Measurements from ENCODE around the gene PVALEF. TPM values are rescaled to one million over a fixed set of nuclear protein-coding genes. Genes with fewer than 3 reads are reported as not detected.

Gene PVALEF
- total and polyA plus RNA-seq, 2 of the 13 experiments (the other 11 are each of a cell fraction or from before 2014, with no cell fraction given): 0.18 TPM

GRCh38 chr17:81142301-81143199 is 22.8 kb upstream of the PVALEF start (continued):
- TF ChIP-seq NONO (IDR thresholded peaks at IDR 0.05): no peak
- TF ChIP-seq NONO (CRISPR knock-in tag; conservative IDR thresholded peaks at IDR 0.05): peak; percentile 71; the same call in 1 of the 2 replicates
- no peak for TF ChIP-seq ZNF230 (CRISPR knock-in tag; IDR thresholded peaks at IDR 0.05)
- TF ChIP-seq ZNF609 (CRISPR knock-in tag; IDR thresholded peaks at IDR 0.05; ENCODE audit: borderline replicate concordance): no peak
- TF ChIP-seq MIER3 (CRISPR knock-in tag; IDR thresholded peaks at IDR 0.05; ENCODE audit: borderline replicate concordance): 0 out of 2 replicates have a peak, but pooled peaks have one; percentile 32
- no peak; the same call in 1 of the 2 replicates for TF ChIP-seq CHCHD3 (CRISPR knock-in tag; IDR thresholded peaks at IDR 0.05)
- no peak for TF ChIP-seq CREM (IDR thresholded peaks at IDR 0.05)
- no peak for TF ChIP-seq CREM (CRISPR knock-in tag; IDR thresholded peaks at IDR 0.05)
- 0 out of 2 replicates have a peak, but pooled peaks have one; percentile 31 for TF ChIP-seq ZKSCAN8 (CRISPR knock-in tag; IDR thresholded peaks at IDR 0.05; ENCODE audit: borderline replicate concordance)
- no peak for TF ChIP-seq KLF16 (CRISPR knock-in tag; IDR thresholded peaks at IDR 0.05)
- no peak for TF ChIP-seq ARID3A (IDR thresholded peaks at IDR 0.05; ENCODE audit: low read depth, low read length)
- TF ChIP-seq FOXP1 (IDR thresholded peaks at IDR 0.05): no peak
- TF ChIP-seq FOXP1 (CRISPR knock-in tag; IDR thresholded peaks at IDR 0.05): no peak
- no peak for TF ChIP-seq ZMAT3 (CRISPR knock-in tag; conservative IDR thresholded peaks at IDR 0.05)
- peak; percentile 35; the same call in 1 of the 2 replicates for TF ChIP-seq HDAC2 (CRISPR knock-in tag; IDR thresholded peaks at IDR 0.05)
- peak; percentile 25; the same call in 1 of the 2 replicates for TF ChIP-seq MTA1 (CRISPR knock-in tag; IDR thresholded peaks at IDR 0.05; ENCODE audit: borderline replicate concordance)
- TF ChIP-seq MED1 (CRISPR knock-in tag; IDR thresholded peaks at IDR 0.05): 0 out of 2 replicates have a peak, but pooled peaks have one; percentile 13
- peak; percentile 27; the same call in 1 of the 2 replicates for TF ChIP-seq RXRB (CRISPR knock-in tag; IDR thresholded peaks at IDR 0.05; ENCODE audit: borderline replicate concordance)
- no peak for TF ChIP-seq ZHX1 (CRISPR knock-in tag; IDR thresholded peaks at IDR 0.05; ENCODE audit: low read depth)
- no peak for TF ChIP-seq ZNF292 (CRISPR knock-in tag; IDR thresholded peaks at IDR 0.05; ENCODE audit: borderline replicate concordance, low read depth)
- TF ChIP-seq ZNF12 (CRISPR knock-in tag; IDR thresholded peaks at IDR 0.05): 0 out of 2 replicates have a peak, but pooled peaks have one; percentile 25
